ENCODE measurements around the gene ZNF674. TPM values are rescaled to one million over a fixed set of nuclear protein-coding genes. Genes with fewer than 3 reads are reported as not detected.
"Not testable (repeated sequence)": the region's sequence is repeated elsewhere in the genome, so short reads cannot be mapped to it uniquely, and the experiment has no call there.

Gene ZNF674
- total RNA-seq, 1 donor from 2014 or later, result 3.6 TPM

GRCh38 chrX:46463682-46464081, 81.5 kb downstream of the ZNF674 start:
- ATAC-seq, result no peak

GRCh38 chrX:46461660-46462191, 83.5 kb downstream of the ZNF674 start:
- peak; percentile 18 for ATAC-seq

GRCh38 chrX:46460801-46461659, 84.2 kb downstream of the ZNF674 start:
- not testable (repeated sequence) for ATAC-seq

- no peak for ATAC-seq
Observed at GRCh38 chrX:46459603-46460002, 85.6 kb downstream of the ZNF674 start.

GRCh38 chrX:46456125-46456922, 88.9 kb downstream of the ZNF674 start:
- ATAC-seq, result no peak

Other genes starting within 250 kb of the ZNF674 start
- 0.96 TPM for gene CHST7, start 28.3 kb upstream of the ZNF674 start, total RNA-seq
- gene SLC9A7, start 213.7 kb upstream of the ZNF674 start, total RNA-seq, result 6.3 TPM